ENCODE results near the gene CTSK.
"Not testable (repeated sequence)": the region's sequence is repeated elsewhere in the genome, so short reads cannot be mapped to it uniquely, and the experiment has no call there.

Gene CTSK

GRCh38 chr1:150805899-150806298 is 2.2 kb downstream of the CTSK start:
- DNase-seq (ENCODE audit: low read depth, low spot score): no peak

GRCh38 chr1:150804671-150805070 is 3.4 kb downstream of the CTSK start:
- DNase-seq (ENCODE audit: low read depth, low spot score): no peak

- no peak for DNase-seq (ENCODE audit: low read depth, low spot score)
Observed at GRCh38 chr1:150799089-150799488, 9.0 kb downstream of the CTSK start.

GRCh38 chr1:150798525-150798924 is 9.5 kb downstream of the CTSK start:
- no peak for DNase-seq (ENCODE audit: low read depth, low spot score)

GRCh38 chr1:150796374-150796773 is 11.7 kb downstream of the CTSK start:
- DNase-seq (ENCODE audit: low read depth, low spot score): no peak

- not testable (repeated sequence) for DNase-seq (ENCODE audit: low read depth, low spot score)
Observed at GRCh38 chr1:150793778-150794177, 14.3 kb downstream of the CTSK start.

- DNase-seq (ENCODE audit: low read depth, low spot score): no peak
Observed at GRCh38 chr1:150793221-150793620, 14.8 kb downstream of the CTSK start.

- DNase-seq (ENCODE audit: low read depth, low spot score): no peak
Observed at GRCh38 chr1:150791585-150791984, 16.5 kb downstream of the CTSK start.

GRCh38 chr1:150789396-150789795 is 18.7 kb downstream of the CTSK start:
- DNase-seq (ENCODE audit: low read depth, low spot score): no peak

GRCh38 chr1:150788946-150789345 is 19.1 kb downstream of the CTSK start:
- DNase-seq (ENCODE audit: low read depth, low spot score): no peak

- no peak for DNase-seq (ENCODE audit: low read depth, low spot score)
Observed at GRCh38 chr1:150787455-150787854, 20.6 kb downstream of the CTSK start.

- no peak for DNase-seq (ENCODE audit: low read depth, low spot score)
Observed at GRCh38 chr1:150780510-150780909, 27.6 kb downstream of the CTSK start.

GRCh38 chr1:150778409-150778808 is 29.7 kb downstream of the CTSK start:
- no peak for DNase-seq (ENCODE audit: low read depth, low spot score)

GRCh38 chr1:150777544-150777943 is 30.5 kb downstream of the CTSK start:
- DNase-seq (ENCODE audit: low read depth, low spot score): no peak

GRCh38 chr1:150775931-150776505 is 32.0 kb downstream of the CTSK start:
- not testable (repeated sequence) for DNase-seq (ENCODE audit: low read depth, low spot score)

GRCh38 chr1:150775276-150775675 is 32.8 kb downstream of the CTSK start:
- no peak for DNase-seq (ENCODE audit: low read depth, low spot score)

GRCh38 chr1:150772326-150772725 is 35.7 kb downstream of the CTSK start:
- no peak for DNase-seq (ENCODE audit: low read depth, low spot score)

GRCh38 chr1:150767704-150768103 is 40.4 kb downstream of the CTSK start:
- DNase-seq (ENCODE audit: low read depth, low spot score): not testable (repeated sequence)

GRCh38 chr1:150765977-150766301 is 42.1 kb downstream of the CTSK start:
- DNase-seq (ENCODE audit: low read depth, low spot score): not testable (repeated sequence)

GRCh38 chr1:150765296-150765976 is 42.6 kb downstream of the CTSK start, which contains the start of gene CTSS:
Gene CTSS, minus strand, starts transcription at chr1:150765778. Its CDS starts 1,015 bp downstream, at chr1:150764763.
- DNase-seq (ENCODE audit: low read depth, low spot score): no peak

GRCh38 chr1:150764617-150765101 is 43.4 kb downstream of the CTSK start:
- no peak for DNase-seq (ENCODE audit: low read depth, low spot score)

- DNase-seq (ENCODE audit: low read depth, low spot score): no peak
Observed at GRCh38 chr1:150763018-150763417, 45.0 kb downstream of the CTSK start.

GRCh38 chr1:150762552-150762951 is 45.5 kb downstream of the CTSK start:
- DNase-seq (ENCODE audit: low read depth, low spot score): no peak

Data from activated CD4-positive, CD25-positive, alpha-beta regulatory T cell treated with anti-CD3 and anti-CD28 coated beads, Interleukin-2, amount 50 U/mL, for 16 hours (primary cell).